Hepatocyte (in vitro differentiated cells): ENCODE data around the gene HEATR5A. TPM values are rescaled to one million over a fixed set of nuclear protein-coding genes. Genes with fewer than 3 reads are reported as not detected.

Experiments
- DNase-seq: peaks from one replicate; pipeline ENCODE4 v3.0.0-alpha.2; 2016; ENCODE audit warnings: low spot score
- H2AFZ ChIP-seq: fragments of 200-600 bp; sonication (generic); 2 replicates; pipeline ENCODE4 v1.6.0; 2016; ENCODE audit warnings: antibody characterized with exemption, mild to moderate bottlenecking
- H3K27ac ChIP-seq: fragments of 200-600 bp; sonication (generic); 2 replicates; pipeline ENCODE4 v1.5.1; 2016; ENCODE audit warnings: mild to moderate bottlenecking
- H3K27me3 ChIP-seq: fragments of 200-600 bp; sonication (generic); 2 replicates; pipeline ENCODE4 v1.6.1; 2016
- H3K36me3 ChIP-seq: fragments of 200-600 bp; sonication (generic); replicated peaks from 2 replicates; pipeline ENCODE4 v1.5.1; 2016; ENCODE audit warnings: low read depth; ENCODE audit not compliant: insufficient read depth
- H3K4me1 ChIP-seq: fragments of 200-600 bp; sonication (generic); 2 replicates; pipeline ENCODE4 v1.5.1; 2016; ENCODE audit warnings: mild to moderate bottlenecking, moderate library complexity; ENCODE audit not compliant: insufficient read depth
- H3K4me2 ChIP-seq: fragments of 200-600 bp; sonication (generic); 2 replicates; pipeline ENCODE4 v1.6.0; 2016
- H3K4me3 ChIP-seq: fragments of 200-600 bp; sonication (generic); 2 replicates; pipeline ENCODE4 v1.5.1; 2016; ENCODE audit warnings: mild to moderate bottlenecking
- H3K79me2 ChIP-seq: fragments of 200-600 bp; sonication (generic); 2 replicates; pipeline ENCODE4 v1.6.0; 2017; ENCODE audit warnings: mild to moderate bottlenecking
- H3K9me2 ChIP-seq: fragments of 200-600 bp; sonication (generic); replicated peaks from 2 replicates; pipeline ENCODE4 v1.6.0; 2017; ENCODE audit warnings: mild to moderate bottlenecking; ENCODE audit not compliant: insufficient read depth
- H3K9me3 ChIP-seq: fragments of 200-600 bp; sonication (generic); 2 replicates; pipeline ENCODE4 v1.5.1; 2016; ENCODE audit warnings: low read depth, mild to moderate bottlenecking
- H4K20me1 ChIP-seq: fragments of 200-600 bp; sonication (generic); 2 replicates; pipeline ENCODE4 v1.6.0; 2016; ENCODE audit warnings: mild to moderate bottlenecking; ENCODE audit not compliant: insufficient read depth, poor library complexity, severe bottlenecking
- EZH2 ChIP-seq: fragments of 200-600 bp; sonication (generic); IDR thresholded peaks from 2 replicates; pipeline ENCODE4 v1.6.1; 2016; ENCODE audit warnings: antibody characterized with exemption, mild to moderate bottlenecking, borderline replicate concordance
- EZH2phosphoT487 ChIP-seq: fragments of 200-600 bp; sonication (generic); IDR thresholded peaks from one replicate; pipeline ENCODE4 v1.6.1; 2018; ENCODE audit warnings: antibody characterized with exemption, mild to moderate bottlenecking, low read depth, moderate library complexity; ENCODE audit not compliant: unreplicated experiment, severe bottlenecking
- WGBS: methylation state at CpG from one replicate; pipeline ENCODE4 v1.1.6; 2016; ENCODE audit warnings: low lambda C conversion rate; ENCODE audit errors: missing lambda C conversion rate; 5-methylcytosine and 5-hydroxymethylcytosine counted together
- polyA plus RNA-seq: library from polyadenylated mRNA; unstranded; fragments of >200 nt; fragmentation: Nextera tagmentation; extraction: Ambion mirVana; gene quantifications from 2 replicates; pipeline ENCODE4 v1.2.1, GENCODE V29; 2016
- total RNA-seq: library from RNA; depleted of rRNA; stranded (reverse); fragments of >200 nt; gene quantifications from 2 replicates; pipeline ENCODE4 v1.2.3, GENCODE V29; 2014
- TF ChIP-seq, protein P1 (sequence below): fragments of 200-600 bp; sonication (generic); IDR thresholded peaks from 2 replicates; pipeline ENCODE4 v1.5.1; 2016; ENCODE audit warnings: antibody characterized with exemption, mild to moderate bottlenecking; ENCODE audit not compliant: poor library complexity

Gene HEATR5A
- total and polyA plus RNA-seq, 2 experiments from 2014 or later = 17.9 to 25.3 TPM

GRCh38 chr14:31403707-31404106 is 16.6 kb downstream of the HEATR5A start:
- no peaks in the 10 kb centered on the region for H4K20me1 ChIP-seq
- no peak overlapping the region for H2AFZ ChIP-seq
- WGBS = 95% methylated on average over 3 of the region's 3 CpGs

GRCh38 chr14:31402764-31403439 is 17.4 kb downstream of the HEATR5A start:
- Histone ChIP-seq H2AFZ (no peak overlapping the region), H3K4me2 (no peak overlapping the region), H3K36me3 (peaks cover 3% of the 10 kb centered on the region), H3K9me2 (no peaks in the 10 kb centered on the region), H3K27ac (no peak overlapping the region), H3K27me3 (no peaks in the 10 kb centered on the region), H3K4me3 (no peak overlapping the region), H4K20me1 (no peaks in the 10 kb centered on the region), H3K9me3 (no peaks in the 10 kb centered on the region), H3K79me2 (peaks cover 28% of the 10 kb centered on the region), H3K4me1 (no peaks in the 10 kb centered on the region)
- no peak for DNase-seq
- 79% methylated on average over 2 of the region's 2 CpGs for WGBS
- TF ChIP-seq, protein P1, sequence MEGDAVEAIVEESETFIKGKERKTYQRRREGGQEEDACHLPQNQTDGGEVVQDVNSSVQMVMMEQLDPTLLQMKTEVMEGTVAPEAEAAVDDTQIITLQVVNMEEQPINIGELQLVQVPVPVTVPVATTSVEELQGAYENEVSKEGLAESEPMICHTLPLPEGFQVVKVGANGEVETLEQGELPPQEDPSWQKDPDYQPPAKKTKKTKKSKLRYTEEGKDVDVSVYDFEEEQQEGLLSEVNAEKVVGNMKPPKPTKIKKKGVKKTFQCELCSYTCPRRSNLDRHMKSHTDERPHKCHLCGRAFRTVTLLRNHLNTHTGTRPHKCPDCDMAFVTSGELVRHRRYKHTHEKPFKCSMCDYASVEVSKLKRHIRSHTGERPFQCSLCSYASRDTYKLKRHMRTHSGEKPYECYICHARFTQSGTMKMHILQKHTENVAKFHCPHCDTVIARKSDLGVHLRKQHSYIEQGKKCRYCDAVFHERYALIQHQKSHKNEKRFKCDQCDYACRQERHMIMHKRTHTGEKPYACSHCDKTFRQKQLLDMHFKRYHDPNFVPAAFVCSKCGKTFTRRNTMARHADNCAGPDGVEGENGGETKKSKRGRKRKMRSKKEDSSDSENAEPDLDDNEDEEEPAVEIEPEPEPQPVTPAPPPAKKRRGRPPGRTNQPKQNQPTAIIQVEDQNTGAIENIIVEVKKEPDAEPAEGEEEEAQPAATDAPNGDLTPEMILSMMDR = no peak
- no peak for TF ChIP-seq EZH2
- no peak for TF ChIP-seq EZH2phosphoT487

More at GRCh38 chr14:31403707-31404106, 16.6 kb downstream of the HEATR5A start:
- Histone ChIP-seq H3K79me2 (peaks cover 34% of the 10 kb centered on the region), H3K9me2 (no peaks in the 10 kb centered on the region), H3K4me3 (no peak overlapping the region), H3K4me1 (no peaks in the 10 kb centered on the region), H3K4me2 (no peak overlapping the region), H3K27ac (no peak overlapping the region), H3K9me3 (no peaks in the 10 kb centered on the region), H3K36me3 (peaks cover 3% of the 10 kb centered on the region), H3K27me3 (no peaks in the 10 kb centered on the region)
- DNase-seq = no peak
- TF ChIP-seq, protein P1 = no peak

- no peak overlapping the region for H2AFZ ChIP-seq
- peaks cover 3% of the 10 kb centered on the region for H3K36me3 ChIP-seq
- H4K20me1 ChIP-seq = no peaks in the 10 kb centered on the region
- no peak overlapping the region for H3K4me2 ChIP-seq
- no peak overlapping the region for H3K4me3 ChIP-seq
- H3K27me3 ChIP-seq = no peaks in the 10 kb centered on the region
- no peaks in the 10 kb centered on the region for H3K9me2 ChIP-seq
- H3K4me1 ChIP-seq = no peaks in the 10 kb centered on the region
- TF ChIP-seq EZH2 = no peak
- TF ChIP-seq, protein P1 = no peak
- H3K9me3 ChIP-seq = no peaks in the 10 kb centered on the region
- H3K79me2 ChIP-seq = peaks cover 22% of the 10 kb centered on the region
- no peak for DNase-seq
- no peak overlapping the region for H3K27ac ChIP-seq
- 99% methylated on average over 3 of the region's 3 CpGs for WGBS
These were observed 18.9 kb downstream of the HEATR5A start for GRCh38 chr14:31401369-31401932.
